ENCODE data around the gene NINL. TPM values are rescaled to one million over a fixed set of nuclear protein-coding genes. Genes with fewer than 3 reads are reported as not detected.
A peak's percentile ranks its signal among the peaks of the same experiment; 100 is the strongest.

Gene NINL
- total RNA-seq, 1 donor, result 8.2 TPM

DNA sequence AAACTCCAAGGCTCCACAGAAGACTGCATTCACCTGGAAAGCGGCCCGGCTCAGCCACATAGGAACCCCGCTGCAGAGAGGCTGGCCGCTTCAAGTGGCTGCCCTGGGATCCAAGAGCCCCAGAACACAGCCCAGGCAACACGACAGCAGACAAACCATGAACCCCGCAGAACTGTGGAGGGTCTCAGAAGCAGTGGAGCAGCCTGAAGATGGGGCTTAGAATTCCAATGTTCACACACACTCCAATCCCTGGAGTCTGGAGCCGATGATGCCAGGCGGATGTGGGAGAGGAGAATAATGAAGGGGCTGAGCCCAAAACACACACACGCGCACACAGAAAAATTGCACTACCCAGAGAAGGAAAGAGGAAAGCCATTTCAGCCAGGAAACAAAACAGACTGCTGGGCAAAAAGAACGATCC lies 52.4 kb downstream of the NINL start:
- H3K4me3 ChIP-seq (ENCODE audit: low read depth, low read length), result no peak overlapping the region
- TF ChIP-seq, protein P1, sequence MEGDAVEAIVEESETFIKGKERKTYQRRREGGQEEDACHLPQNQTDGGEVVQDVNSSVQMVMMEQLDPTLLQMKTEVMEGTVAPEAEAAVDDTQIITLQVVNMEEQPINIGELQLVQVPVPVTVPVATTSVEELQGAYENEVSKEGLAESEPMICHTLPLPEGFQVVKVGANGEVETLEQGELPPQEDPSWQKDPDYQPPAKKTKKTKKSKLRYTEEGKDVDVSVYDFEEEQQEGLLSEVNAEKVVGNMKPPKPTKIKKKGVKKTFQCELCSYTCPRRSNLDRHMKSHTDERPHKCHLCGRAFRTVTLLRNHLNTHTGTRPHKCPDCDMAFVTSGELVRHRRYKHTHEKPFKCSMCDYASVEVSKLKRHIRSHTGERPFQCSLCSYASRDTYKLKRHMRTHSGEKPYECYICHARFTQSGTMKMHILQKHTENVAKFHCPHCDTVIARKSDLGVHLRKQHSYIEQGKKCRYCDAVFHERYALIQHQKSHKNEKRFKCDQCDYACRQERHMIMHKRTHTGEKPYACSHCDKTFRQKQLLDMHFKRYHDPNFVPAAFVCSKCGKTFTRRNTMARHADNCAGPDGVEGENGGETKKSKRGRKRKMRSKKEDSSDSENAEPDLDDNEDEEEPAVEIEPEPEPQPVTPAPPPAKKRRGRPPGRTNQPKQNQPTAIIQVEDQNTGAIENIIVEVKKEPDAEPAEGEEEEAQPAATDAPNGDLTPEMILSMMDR (IDR thresholded peaks at IDR 0.05; ENCODE audit: insufficient read depth, low read depth, low read length), result no peak
- no peak for DNase-seq (ENCODE audit: low read depth)

DNA sequence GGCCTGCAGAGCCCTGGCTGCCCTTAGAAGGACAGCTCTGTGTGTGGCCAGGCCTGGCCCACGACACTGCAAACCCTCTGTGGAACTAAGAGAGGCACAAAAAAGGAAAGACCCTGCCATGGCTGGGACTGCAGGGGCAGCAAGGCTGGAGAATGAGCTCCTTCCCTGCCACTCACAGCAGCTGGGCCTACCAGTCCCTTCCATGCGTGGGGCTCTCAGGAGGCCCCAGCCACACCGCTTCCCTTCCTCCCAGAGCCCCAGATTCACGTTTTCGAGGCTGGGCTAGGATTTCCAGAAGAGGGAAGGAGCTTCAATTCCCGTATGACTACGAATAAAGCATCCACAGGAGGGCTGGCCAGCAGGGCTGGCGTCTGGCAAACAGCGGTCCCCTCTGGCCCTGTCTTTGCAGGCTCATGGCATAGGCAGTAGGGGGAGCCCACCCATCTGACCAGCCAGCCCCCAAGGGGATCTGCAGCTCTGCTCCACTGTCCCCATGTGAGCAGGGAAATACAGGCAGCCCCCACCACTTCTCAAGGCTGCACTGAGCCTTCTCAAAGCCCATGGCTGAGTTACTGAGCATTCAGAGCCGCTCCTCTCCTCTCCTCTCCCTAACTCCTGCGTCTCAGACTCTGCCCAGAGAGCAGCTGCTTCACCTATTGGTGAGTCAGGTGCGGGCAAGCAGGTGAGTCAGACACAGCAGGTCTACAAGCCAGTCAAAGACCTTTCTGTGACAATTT lies 53.1 kb downstream of the NINL start:
- DNase-seq (ENCODE audit: low read depth), result no peak
- H3K4me3 ChIP-seq (ENCODE audit: low read depth, low read length), result no peak overlapping the region
- TF ChIP-seq, protein P1 (IDR thresholded peaks at IDR 0.05; ENCODE audit: insufficient read depth, low read depth, low read length), result no peak

DNA sequence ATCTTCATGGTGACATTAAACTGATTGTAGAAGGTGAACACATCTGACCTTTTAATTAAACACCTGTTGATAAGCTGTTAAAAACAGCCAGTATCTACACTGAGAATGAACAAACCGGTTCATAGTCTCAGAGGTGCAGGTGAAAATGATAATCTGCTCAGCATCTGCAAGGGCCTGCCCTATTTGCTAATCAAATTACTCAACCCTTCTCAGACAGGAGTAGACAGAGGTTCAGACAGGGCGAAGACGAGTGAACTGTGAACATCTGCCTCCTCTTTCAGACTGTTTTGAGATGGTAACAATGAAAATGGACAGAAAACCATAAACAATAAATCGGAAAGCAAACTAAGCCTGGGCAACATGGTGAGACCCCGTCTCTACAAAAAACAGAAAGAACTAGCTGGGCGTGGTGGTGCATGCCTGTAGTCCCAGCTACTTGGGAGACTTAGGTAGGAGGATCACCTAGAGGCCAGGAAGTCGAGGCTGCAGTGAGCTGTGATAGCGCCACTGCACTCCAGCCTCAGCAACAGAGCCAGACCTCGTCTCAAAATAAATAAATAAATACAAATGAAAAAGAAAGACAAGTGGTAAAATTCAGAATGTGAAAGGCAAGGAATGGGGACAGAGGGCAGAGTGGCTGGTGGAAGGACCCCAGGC lies 55.9 kb downstream of the NINL start:
- TF ChIP-seq, protein P1 (IDR thresholded peaks at IDR 0.05; ENCODE audit: insufficient read depth, low read depth, low read length), result no peak
- DNase-seq (ENCODE audit: low read depth), result no peak
- no peak overlapping the region for H3K4me3 ChIP-seq (ENCODE audit: low read depth, low read length)

DNA sequence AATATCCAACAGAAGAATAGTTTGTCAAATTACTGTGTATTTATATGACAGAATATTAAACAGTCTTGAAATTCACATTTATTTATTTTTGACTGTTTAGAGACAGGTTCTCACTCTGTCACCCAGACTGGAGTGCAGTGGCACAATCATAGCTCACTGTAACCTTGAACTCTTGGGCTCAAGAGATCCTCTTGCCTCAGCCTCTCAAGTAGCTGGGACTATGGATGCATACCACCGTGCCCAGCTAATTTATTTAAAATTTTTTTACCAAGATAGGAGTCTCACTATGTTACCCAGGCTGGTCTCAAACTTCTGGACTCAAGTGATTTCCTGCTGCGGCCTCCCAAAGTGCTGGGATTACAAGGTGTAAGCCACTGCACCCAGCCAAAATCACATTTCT lies 57.4 kb downstream of the NINL start:
- TF ChIP-seq, protein P1 (IDR thresholded peaks at IDR 0.05; ENCODE audit: insufficient read depth, low read depth, low read length), result no peak
- H3K4me3 ChIP-seq (ENCODE audit: low read depth, low read length), result no peak overlapping the region
- no peak for DNase-seq (ENCODE audit: low read depth)

DNA sequence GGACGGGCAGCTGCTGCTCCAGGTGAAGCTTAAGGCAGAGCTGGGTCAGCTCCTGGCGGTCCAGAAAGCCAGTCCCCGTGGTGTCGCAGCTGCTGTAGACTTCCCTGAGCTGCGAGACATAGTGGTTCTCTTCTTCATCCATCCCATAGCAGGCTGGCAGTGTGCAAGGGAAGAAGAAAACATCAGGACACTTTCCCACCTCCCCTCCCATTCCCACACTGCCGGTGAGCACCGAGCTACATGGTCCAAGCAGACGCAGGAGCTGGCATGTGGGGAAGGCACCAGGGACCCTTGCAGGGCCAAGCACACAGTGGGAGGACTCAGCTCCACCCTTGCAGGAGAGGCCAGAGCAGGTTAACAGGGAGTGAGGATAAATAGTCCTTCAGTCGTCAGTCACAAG lies 58.9 kb downstream of the NINL start:
- no peak overlapping the region for H3K4me3 ChIP-seq (ENCODE audit: low read depth, low read length)
- DNase-seq (ENCODE audit: low read depth), result no peak
- TF ChIP-seq, protein P1 (IDR thresholded peaks at IDR 0.05; ENCODE audit: insufficient read depth, low read depth, low read length), result no peak

DNA sequence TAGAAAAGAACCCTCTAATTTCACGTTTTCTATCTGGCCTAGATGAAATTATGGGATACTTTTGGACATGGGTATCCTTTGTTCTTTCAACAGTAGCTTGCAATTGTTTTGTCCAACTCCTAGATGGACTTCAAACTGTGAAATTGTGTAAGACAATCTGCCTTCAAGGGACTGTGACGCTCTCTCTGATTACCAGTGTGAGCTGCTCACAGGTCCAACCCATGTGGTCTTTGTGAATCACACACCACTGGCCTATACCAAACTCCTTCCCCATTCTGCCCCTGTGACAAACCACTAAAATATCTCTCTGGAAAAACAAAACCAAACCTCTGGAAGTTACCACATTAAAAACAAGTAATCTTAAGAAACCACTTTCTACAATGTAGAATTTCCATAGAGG lies 59.5 kb downstream of the NINL start:
- TF ChIP-seq, protein P1 (IDR thresholded peaks at IDR 0.05; ENCODE audit: insufficient read depth, low read depth, low read length), result no peak
- no peak overlapping the region for H3K4me3 ChIP-seq (ENCODE audit: low read depth, low read length)
- peak; percentile 96 for DNase-seq (ENCODE audit: low read depth)

Measured in fibroblast of villous mesenchyme (primary cell).